H4 (cell line): Measurements from ENCODE around the gene GDAP2. TPM values are rescaled to one million over a fixed set of nuclear protein-coding genes. Genes with fewer than 3 reads are reported as not detected.
"Not testable (repeated sequence)": the region's sequence is repeated elsewhere in the genome, so short reads cannot be mapped to it uniquely, and the experiment has no call there.

Source experiments
- DNase-seq: peaks from one replicate; pipeline ENCODE4 v3.0.0-alpha.2; 2015; ENCODE audit warnings: low spot score
- total RNA-seq: library from RNA; depleted of rRNA; stranded (reverse); fragments of >200 nt; shearing (Covaris generic); gene quantifications from 2 replicates; pipeline ENCODE4 v1.2.3, GENCODE V29; 2014; rRNA removed

GDAP2 gene
- 18.6 and 19.5 TPM in 2 replicates for total RNA-seq

- peak; percentile 98 for DNase-seq
Observed at GRCh38 chr1:117929343-117930172, at the start of gene GDAP2, which contains the start of gene WDR3. Gene GDAP2 (minus strand): TSS chr1:117929621. CDS start chr1:117920357, 9,264 bp downstream. Gene WDR3 (plus strand): TSS chr1:117929739. CDS start chr1:117933320, 3,581 bp downstream.

GRCh38 chr1:117976381-117976780, 47.0 kb upstream of the GDAP2 start:
- DNase-seq = no peak

GRCh38 chr1:117971777-117972176, 42.4 kb upstream of the GDAP2 start:
- no peak for DNase-seq

GRCh38 chr1:117970252-117970651, 40.8 kb upstream of the GDAP2 start:
- DNase-seq = no peak

GRCh38 chr1:117967881-117968280, 38.5 kb upstream of the GDAP2 start:
- DNase-seq = peak; percentile 55

- DNase-seq = peak; percentile 71
Observed at GRCh38 chr1:117967477-117967876, 38.1 kb upstream of the GDAP2 start.

- no peak for DNase-seq
Observed at GRCh38 chr1:117964290-117965038, 35.0 kb upstream of the GDAP2 start.

GRCh38 chr1:117959364-117959763, 29.9 kb upstream of the GDAP2 start:
- DNase-seq = peak; percentile 41

GRCh38 chr1:117952386-117952785, 23.0 kb upstream of the GDAP2 start:
- no peak for DNase-seq

- DNase-seq = no peak
Observed at GRCh38 chr1:117942293-117942692, 12.9 kb upstream of the GDAP2 start.

- DNase-seq = no peak
Observed at GRCh38 chr1:117933769-117934168, 4.3 kb upstream of the GDAP2 start.

- DNase-seq = no peak
Observed at GRCh38 chr1:117932576-117932975, 3.2 kb upstream of the GDAP2 start.

- DNase-seq = no peak
Observed at GRCh38 chr1:117930484-117930883, 1.1 kb upstream of the GDAP2 start.

GRCh38 chr1:117930173-117930447, 689 bp upstream of the GDAP2 start:
- DNase-seq = no peak

- peak; percentile 62 for DNase-seq
Observed at GRCh38 chr1:117928881-117929342, 509 bp downstream of the GDAP2 start.

GRCh38 chr1:117925981-117926380, 3.4 kb downstream of the GDAP2 start:
- no peak for DNase-seq

- not testable (repeated sequence) for DNase-seq
Observed at GRCh38 chr1:117922717-117923116, 6.7 kb downstream of the GDAP2 start.

- no peak for DNase-seq
Observed at GRCh38 chr1:117921991-117922390, 7.4 kb downstream of the GDAP2 start.

GRCh38 chr1:117919376-117919775, 10.0 kb downstream of the GDAP2 start:
- DNase-seq = no peak

GRCh38 chr1:117911051-117911450, 18.4 kb downstream of the GDAP2 start:
- no peak for DNase-seq

- DNase-seq = no peak
Observed at GRCh38 chr1:117905019-117905418, 24.4 kb downstream of the GDAP2 start.

- DNase-seq = no peak
Observed at GRCh38 chr1:117904485-117904884, 24.9 kb downstream of the GDAP2 start.

- no peak for DNase-seq
Observed at GRCh38 chr1:117902944-117903343, 26.5 kb downstream of the GDAP2 start.
